ENCODE data around the gene OLFM1. TPM values are rescaled to one million over a fixed set of nuclear protein-coding genes. Genes with fewer than 3 reads are reported as not detected.

Gene OLFM1
- total and polyA plus RNA-seq, 9 of the 15 experiments (the other 6 are each of a cell fraction or from before 2014, with no cell fraction given) = not detected

DNA sequence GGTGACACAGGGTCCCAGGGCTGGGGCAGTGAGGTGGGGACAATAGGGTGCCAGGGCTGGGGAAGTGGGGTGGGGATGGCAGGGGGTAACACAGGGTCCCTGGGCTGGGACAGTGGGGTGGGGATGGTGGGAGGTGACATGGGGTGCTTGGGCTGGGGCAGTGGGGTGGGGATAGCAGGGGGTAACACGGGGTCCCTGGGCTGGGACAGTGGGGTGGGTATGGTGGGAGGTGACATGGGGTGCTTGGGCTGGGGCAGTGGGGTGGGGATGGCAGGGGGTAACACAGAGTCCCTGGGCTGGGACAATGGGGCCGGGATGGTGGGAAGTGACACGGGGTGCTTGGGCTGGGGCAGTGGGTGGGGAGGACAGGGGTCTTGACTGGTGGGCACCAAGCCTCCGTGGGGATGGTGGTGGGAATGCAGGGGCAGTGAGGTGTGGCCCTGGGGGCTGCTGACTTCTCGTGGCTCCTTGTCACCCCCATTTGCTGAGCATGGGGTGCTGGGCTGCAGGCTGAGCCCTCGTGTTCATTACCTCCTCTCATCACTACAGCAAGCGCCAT is 41.7 kb downstream of the OLFM1 start (continued):
- TF ChIP-seq YY1 (IDR thresholded peaks at IDR 0.05; ENCODE audit: borderline replicate concordance in 1 of 3, control insufficient read depth in 1 of 3, extremely low read depth in 1 of 3, insufficient read depth in 3 of 3, insufficient read length in 1 of 3, insufficient replicate concordance in 2 of 3, low read depth in 1 of 3, low read length in 2 of 3) (no peak), LARP7 (IDR thresholded peaks at IDR 0.05) (no peak)
- TF ChIP-seq, protein P1, sequence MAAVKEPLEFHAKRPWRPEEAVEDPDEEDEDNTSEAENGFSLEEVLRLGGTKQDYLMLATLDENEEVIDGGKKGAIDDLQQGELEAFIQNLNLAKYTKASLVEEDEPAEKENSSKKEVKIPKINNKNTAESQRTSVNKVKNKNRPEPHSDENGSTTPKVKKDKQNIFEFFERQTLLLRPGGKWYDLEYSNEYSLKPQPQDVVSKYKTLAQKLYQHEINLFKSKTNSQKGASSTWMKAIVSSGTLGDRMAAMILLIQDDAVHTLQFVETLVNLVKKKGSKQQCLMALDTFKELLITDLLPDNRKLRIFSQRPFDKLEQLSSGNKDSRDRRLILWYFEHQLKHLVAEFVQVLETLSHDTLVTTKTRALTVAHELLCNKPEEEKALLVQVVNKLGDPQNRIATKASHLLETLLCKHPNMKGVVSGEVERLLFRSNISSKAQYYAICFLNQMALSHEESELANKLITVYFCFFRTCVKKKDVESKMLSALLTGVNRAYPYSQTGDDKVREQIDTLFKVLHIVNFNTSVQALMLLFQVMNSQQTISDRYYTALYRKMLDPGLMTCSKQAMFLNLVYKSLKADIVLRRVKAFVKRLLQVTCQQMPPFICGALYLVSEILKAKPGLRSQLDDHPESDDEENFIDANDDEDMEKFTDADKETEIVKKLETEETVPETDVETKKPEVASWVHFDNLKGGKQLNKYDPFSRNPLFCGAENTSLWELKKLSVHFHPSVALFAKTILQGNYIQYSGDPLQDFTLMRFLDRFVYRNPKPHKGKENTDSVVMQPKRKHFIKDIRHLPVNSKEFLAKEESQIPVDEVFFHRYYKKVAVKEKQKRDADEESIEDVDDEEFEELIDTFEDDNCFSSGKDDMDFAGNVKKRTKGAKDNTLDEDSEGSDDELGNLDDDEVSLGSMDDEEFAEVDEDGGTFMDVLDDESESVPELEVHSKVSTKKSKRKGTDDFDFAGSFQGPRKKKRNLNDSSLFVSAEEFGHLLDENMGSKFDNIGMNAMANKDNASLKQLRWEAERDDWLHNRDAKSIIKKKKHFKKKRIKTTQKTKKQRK (IDR thresholded peaks at IDR 0.05; ENCODE audit: borderline replicate concordance, low read depth, low read length) = no peak

DNA sequence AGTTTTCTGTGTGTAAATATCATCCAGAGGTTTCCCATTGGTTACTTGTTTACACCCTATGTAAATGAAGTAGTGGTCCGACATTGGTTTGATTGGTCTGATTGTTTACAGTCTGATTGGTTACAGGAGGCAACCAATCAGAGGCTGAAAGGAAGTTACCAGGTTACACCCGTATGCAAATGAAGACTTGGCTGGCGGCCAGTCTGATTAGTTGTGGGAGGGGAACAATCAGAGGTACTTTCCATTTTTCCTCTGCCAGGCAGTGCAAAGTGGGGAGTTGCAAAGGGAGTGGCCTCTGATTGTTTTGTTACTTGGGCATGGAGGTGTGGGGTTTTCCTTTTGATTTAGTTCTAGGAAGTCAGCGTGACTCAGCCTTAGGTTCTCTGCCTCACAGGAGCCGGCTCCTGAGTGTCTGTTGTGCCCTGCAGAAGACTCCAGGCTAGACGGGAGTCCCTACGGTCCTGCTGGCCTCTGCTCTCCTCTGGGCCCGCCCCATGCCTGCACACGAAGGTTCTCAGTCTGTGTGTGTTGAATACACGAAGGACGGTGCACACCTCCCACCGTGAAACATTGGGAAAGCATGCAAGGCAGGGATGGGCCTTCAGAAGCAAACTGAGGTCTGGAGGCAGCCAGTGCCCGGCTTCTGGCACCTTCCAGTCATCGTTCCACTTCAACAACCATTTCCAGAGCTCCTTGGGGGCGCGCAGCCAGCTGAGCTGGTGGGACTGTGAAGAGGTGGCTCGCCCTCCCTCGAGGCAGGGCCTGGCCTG is 42.9 kb downstream of the OLFM1 start:
- TF ChIP-seq RFX1 (IDR thresholded peaks at IDR 0.05) (peak; percentile 53; the same call in 1 of the 2 replicates), ZSCAN29 (IDR thresholded peaks at IDR 0.05) (no peak), NFYB (IDR thresholded peaks at IDR 0.05; ENCODE audit: extremely low read depth, insufficient read length) (peak; percentile 52), NFIC (IDR thresholded peaks at IDR 0.05) (peak; percentile 87)
- TF ChIP-seq, protein P2, sequence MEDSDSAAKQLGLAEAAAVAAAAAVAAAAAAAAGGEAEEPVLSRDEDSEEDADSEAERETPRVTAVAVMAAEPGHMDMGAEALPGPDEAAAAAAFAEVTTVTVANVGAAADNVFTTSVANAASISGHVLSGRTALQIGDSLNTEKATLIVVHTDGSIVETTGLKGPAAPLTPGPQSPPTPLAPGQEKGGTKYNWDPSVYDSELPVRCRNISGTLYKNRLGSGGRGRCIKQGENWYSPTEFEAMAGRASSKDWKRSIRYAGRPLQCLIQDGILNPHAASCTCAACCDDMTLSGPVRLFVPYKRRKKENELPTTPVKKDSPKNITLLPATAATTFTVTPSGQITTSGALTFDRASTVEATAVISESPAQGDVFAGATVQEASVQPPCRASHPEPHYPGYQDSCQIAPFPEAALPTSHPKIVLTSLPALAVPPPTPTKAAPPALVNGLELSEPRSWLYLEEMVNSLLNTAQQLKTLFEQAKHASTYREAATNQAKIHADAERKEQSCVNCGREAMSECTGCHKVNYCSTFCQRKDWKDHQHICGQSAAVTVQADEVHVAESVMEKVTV (CRISPR knock-in tag; IDR thresholded peaks at IDR 0.05) = no peak

More for the DNA sequence above, 42.9 kb downstream of the OLFM1 start:
- ChIA-PET POLR2A (interaction anchor here (0.7 kb wide), 1 partner anchor 144 kb away, joined by 5 read pairs; no protein-coding TSS in a partner anchor), CTCF (ENCODE audit: low intra/inter-chr PET ratio) (no interaction called here)
- peaks cover 2 to 59% of the 10 kb centered on the region in 2 experiments; a peak in 4 of 5 replicates for H3K27me3 ChIP-seq (ENCODE audit: control insufficient read depth in 2 of 2, insufficient read depth in 2 of 2, low read length in 2 of 2)
- 3% methylated on average over 17 of the region's 18 CpGs for WGBS (ENCODE audit: insufficient coverage, low coverage, missing lambda C conversion rate)
- FAIRE-seq (peak; percentile 62), ATAC-seq (peak; percentile 90), DNase-seq (ENCODE audit: extremely low read depth in 1 of 4, low spot score in 3 of 4) (peak; percentile 28 to 47 (median 38))
- H2AFZ ChIP-seq (ENCODE audit: low read depth, low read length) = no peak overlapping the region
- H3K9ac ChIP-seq (ENCODE audit: insufficient read depth in 1 of 2, low read depth in 2 of 2, low read length in 2 of 2) = no peak overlapping the region
- no peaks in the 10 kb centered on the region for H4K20me1 ChIP-seq (replicated peaks; ENCODE audit: control insufficient read depth, insufficient read depth, low read length)
- no peaks in the 10 kb centered on the region for H3K36me3 ChIP-seq (ENCODE audit: control insufficient read depth, insufficient read depth, low read length)
- H3K27ac ChIP-seq (ENCODE audit: extremely low read depth, low read depth, low read length) = no peak overlapping the region
- H3K9me1 ChIP-seq (ENCODE audit: control insufficient read depth, insufficient read depth, low read length) = no peaks in the 10 kb centered on the region
- no peak overlapping the region for H3K4me2 ChIP-seq (ENCODE audit: insufficient read depth, low read length)
- peaks cover 4 to 11% of the 10 kb centered on the region in 2 experiments; a peak in 3 of 5 replicates for H3K4me1 ChIP-seq (replicated peaks in 1 of 2; ENCODE audit: control insufficient read depth in 2 of 2, insufficient read depth in 2 of 2, low read length in 2 of 2)
- in situ Hi-C loops (cut with MboI) = no loop called here
- no TSS peak for BruUV-seq (replicated peaks)
- no peaks in the 10 kb centered on the region for H3K79me2 ChIP-seq (ENCODE audit: control insufficient read depth, insufficient read depth, low read length)
- intact Hi-C loops (cut with micrococcal nuclease) = no loop called here
- no peak overlapping the region for H3K4me3 ChIP-seq
- no peaks in the 10 kb centered on the region for H3K9me3 ChIP-seq (replicated peaks; ENCODE audit: control insufficient read depth, insufficient read depth, low read depth, low read length)

All from K562 (cell line).